OCI-LY3 (cell line): Measurements from ENCODE around the gene MBNL1.

Source experiments
- CTCF ChIP-seq: fragments of 200-600, 300-600 bp; sonication (generic); IDR thresholded peaks from 2 replicates; pipeline ENCODE4 v1.5.1; 2014; ENCODE audit warnings: antibody characterized with exemption, low read length, low read depth
- EZH2phosphoT487 ChIP-seq: fragments of 200-600 bp; shearing (Covaris generic); IDR thresholded peaks from 2 replicates; pipeline ENCODE4 v1.6.1; 2018; ENCODE audit warnings: antibody characterized with exemption, mixed run types, low read depth

GRCh38 chr3:152396867-152397266 lies 128.1 kb downstream of the MBNL1 start:
- TF ChIP-seq CTCF (no peak), EZH2phosphoT487 (no peak)
